NCI-H187 (cell line): ENCODE results near the gene ARSD.
"Not testable (repeated sequence)": the region's sequence is repeated elsewhere in the genome, so short reads cannot be mapped to it uniquely, and the experiment has no call there.

Source experiments
- DNase-seq, 2 experiments: peaks; one replicate each; lab custom pipeline; 2025; lab: John Stamatoyannopoulos, UW

Gene ARSD

DNA sequence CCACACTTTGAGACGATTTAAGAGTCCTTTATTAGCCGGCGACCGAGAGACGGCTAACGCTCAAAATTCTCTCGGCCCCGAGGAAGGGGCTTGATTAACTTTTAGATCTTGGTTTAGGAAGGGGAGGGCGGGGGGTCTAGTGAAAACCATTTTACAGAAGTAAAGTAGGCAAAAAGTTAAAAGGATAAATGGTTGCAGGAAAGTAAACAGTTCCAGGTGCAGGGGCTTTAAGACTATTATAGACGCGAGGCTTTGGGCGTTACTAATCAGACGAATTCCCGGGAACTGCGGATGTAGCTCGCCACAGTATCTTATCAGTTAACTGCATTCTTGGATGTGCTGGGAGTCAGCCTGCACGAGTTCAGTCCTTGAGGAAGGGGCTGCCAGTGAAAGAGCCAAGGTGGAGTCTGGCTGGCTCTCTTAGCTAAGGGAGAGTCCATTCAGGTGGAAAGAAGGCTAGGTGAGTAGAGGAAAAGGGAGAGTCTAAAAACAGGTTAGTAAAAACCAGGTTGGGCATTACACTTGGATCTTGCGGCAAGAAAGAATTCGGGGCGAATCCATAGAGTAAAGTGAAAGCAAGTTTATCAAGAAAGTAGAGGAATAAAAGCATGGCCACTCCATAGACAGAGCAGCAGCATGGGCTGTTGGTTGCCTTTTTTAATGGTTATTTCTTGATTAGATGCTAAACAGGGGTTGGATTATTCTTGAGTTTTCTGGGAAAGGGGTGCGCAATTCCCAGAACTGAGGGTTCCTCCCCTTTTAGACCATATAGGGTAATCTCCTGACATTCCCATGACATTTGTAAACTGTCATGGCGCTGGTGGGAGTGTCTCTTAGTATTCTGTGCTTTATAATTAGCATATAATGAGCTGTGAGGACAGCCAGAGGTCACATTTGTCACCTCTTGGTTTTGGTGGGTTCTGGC, 38.3 kb downstream of the ARSD start:
- DNase-seq, result not testable (repeated sequence)

DNA sequence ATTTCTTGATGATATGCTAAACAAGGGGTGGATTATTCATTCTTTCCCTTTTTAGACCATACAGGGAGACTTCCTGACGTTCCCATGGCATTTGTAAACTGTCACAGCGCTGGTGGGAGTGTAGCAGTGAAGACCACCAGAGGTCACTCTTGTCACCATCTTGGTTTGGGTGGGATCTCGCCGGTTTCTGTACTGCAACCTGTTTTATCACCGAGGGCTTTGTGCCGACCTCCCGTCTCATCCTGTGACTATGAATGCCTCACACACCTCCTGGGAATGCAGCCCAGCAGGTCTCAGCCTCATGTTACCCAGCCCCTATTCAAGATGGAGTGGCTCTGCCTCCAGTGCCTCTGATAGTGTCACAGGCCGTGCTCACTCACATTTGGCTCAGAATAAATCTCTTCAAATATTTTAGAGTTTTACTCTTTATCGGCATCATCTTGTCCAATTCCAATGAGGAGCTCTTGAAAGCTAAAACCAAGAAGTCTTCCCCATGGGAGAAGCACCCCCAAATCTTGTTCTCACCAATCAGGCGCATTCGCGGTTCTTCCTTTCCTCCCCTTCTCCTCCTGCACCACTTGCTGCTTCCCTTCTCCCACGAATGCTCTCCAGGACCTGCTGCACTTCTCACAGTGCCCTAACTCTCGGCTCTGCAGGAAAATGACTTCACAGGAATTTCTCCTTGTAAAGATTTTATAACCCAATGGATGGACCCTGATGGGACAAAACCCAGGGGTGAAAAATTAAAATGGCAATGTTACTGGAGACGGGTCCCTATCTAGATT, 39.2 kb downstream of the ARSD start:
- not testable (repeated sequence) for DNase-seq

DNA sequence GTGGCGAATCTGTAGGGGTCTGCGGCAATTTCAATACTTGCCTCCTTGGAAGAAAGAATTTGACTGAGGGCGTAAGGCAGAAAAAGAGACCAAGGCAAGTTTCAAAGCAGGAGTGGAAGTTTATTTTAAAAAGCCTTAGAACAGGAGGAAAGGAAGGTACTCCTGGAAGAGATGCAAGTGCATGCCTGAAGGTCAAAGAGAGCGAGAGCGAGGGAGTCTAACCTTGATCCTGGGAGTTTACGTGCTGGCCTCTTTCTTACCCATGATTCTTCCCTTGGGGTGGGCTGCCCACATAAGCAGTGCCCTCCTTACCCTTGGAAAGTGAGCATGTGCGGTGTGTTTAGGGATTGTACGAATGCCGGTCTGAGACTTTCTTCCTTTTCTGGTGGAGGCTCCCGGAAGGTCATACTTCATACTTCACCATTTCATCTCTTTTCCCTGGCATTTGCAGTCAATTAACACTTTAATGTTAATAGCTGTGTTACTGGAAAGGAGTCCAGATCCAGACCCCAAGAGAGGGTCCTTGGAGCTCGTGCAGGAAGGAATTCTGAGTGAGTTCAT, 40.0 kb downstream of the ARSD start:
- DNase-seq, result no peak

DNA sequence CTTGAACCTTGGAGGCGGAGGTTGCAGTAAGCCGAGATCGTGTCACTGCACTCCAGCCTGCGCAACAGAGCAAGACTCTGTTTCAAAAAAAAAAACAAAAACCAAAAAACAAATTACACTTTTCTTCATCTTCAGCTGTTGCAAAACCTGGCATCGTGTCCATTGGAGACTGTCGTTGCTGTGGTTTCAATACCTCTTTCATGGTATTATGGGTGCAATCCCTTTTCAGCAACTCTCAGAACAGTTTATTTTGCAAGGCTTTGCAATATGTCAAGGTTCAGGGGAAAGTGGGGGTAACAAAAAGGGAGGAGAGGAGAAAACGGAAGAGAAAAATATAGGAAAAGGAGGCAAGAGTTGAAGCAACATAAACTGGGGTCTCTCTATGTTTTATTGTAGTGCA, 40.8 kb downstream of the ARSD start:
- DNase-seq, result no peak

DNA sequence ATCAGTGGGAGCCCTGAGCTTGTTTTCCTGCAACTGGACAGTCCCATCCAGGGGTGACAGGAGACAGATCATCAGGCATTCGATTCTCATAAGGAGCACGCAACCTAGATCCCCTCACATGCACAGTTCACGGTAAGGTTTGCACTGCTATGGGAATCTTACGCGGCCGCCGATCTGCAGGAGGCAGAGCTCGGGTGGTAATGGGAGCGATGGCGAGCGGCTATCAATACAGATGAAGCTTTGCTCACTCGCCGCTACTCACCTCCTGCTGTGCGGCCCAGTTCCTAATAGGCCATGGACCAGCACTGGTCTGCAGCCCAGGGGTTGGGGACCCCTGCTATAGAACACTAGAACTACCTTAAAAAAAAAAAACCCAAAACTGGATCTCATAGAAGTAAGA, 45.4 kb downstream of the ARSD start:
- no peak for DNase-seq

DNA sequence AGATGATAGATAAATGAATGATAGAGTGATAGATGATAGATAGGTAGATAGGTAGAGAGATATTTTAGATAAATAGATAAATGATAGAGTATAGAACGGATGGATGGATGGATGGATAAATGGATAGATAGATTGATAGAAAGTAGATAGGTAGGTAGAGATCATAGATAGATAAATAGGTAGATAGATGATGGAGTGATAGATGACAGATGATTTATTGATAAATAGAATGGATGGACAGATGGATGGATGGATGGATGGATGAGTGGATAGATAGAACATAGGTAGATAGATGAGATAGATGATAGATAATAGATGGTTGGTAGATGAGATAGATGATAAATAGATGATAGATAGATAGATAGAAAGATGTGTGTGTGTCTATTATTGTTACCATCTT, 49.5 kb downstream of the ARSD start:
- DNase-seq, result no peak

DNA sequence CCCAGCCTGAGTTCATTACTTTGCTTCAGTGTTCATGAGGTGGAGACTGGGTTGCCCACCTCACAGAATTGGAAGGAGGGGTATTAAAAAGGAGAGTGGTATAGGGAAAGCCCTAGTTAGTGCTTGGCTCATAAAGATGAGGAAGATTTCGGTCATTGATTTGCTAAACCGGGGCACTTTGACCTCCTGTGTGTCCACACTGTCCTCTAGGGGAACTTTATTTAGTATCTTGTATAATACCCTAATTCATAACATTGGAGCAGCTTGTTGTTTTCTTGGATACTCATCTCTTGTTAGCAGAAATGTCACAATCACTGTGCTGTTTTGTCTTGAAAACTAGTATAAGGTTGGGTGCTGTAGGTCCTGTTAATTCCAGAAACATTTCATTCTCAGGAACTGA, 50.6 kb downstream of the ARSD start:
- no peak for DNase-seq

DNA sequence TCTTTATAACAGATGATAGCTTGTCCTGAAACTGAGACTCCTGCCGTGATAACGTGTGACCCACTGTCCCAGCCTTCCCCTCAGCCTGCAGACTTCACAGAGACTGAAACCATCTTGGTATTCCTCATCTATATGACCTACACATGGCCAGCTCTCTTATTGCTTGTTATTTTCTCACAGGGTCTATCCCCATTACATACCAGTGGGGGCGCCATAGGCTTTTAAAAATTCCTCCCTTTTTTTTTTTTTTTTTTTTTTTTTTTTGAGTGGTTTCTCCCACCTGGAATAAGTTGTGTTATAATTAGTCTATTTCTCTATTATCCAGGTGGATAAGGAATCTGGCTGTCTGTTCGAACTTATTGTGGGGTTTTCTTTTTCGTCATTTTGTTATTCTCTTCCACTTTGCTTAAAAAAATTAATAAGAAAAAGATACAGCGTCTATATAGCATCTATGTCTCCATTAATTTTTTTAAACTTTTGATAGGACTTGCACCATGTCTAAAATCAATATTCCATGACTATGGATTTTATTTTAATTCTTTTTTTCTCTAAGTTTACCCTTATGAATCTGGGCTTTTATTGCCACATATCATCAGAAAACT, 53.2 kb downstream of the ARSD start:
- DNase-seq, result no peak

DNA sequence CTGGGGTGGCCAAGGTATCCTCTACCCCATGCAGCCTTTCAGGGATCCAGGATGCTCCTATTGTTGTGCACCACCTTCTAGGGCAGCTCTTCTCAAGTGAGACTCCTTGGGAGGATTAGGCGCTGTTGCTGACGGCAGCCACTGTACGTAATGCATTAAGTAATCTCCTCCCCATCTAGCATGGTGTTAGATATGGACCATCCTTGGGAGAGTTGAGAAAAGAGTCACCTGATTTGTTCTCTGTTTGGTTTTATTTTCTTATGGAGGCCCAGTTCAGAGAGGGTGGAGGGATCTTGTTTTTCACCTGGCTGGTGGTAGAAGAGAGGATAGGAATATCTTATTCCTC, 54.0 kb downstream of the ARSD start:
- no peak for DNase-seq

DNA sequence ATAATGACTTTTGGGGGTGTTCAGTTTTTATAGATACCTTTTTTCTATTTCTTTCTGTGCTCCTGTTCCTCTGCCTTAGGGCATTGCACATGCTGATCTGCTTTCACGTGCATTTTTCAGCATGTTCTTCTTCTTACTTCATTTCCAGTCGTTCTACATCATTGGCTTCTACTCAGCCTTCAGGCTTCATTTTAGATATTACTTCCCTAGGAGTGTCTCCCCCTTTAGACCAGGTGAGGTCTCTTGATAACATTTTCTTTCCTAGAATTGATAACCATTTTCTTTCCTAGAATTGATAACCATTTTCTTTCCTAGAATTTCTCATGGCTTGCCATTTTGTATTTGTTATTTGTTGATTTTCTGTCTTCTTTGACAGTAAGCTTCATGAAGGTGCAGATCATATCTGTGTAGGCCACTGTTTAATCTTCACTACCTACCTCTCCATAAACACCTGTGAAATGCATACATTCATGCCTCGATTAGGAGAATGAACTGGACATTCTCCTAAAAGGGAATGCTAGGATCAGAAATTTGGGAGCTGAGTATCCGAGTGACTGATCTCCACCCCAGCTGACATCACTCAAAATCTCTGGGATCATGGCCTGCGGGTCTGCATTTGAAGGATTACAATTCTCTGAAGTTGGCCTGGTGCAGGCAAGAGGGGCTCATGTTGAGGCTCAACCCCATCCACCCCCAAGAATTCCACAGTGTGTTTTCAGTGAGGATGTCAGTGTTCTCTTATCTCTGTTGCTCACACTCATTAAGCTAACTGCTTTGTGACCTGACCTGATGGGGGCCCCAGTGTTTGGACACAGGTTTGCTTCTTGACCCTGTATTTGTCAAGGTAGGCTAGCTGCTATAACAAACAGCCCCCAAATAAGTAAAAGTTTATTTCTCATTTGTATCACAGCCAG, 54.7 kb downstream of the ARSD start:
- no peak for DNase-seq

DNA sequence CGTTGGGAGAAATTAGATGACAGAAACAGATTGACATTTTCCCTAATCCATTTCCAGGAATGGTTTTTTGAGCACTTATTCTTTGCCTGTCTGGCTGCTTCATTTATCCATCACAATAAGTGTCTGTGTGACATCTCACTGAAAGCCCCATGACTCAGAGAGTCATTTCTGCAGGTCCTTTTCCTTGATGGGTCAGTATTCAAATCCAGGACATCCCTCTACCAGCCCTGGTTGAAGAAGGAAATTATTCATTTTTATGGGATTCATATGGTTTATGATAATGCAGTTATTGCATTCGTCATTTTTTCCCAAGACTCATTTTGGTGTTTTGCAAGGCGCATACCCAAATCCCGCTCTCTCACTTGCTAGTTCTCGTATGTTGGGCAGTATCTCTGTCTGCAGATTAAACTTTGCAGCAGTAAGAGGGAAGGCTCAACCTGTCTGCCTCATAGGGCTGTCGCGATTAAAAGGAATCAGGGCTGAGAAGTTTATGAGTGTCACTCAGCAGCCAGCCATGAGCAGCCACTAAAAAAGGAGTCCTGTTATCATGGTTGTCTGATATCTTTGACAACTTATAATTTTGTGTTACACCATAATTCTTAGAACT, 56.4 kb downstream of the ARSD start:
- no peak for DNase-seq

DNA sequence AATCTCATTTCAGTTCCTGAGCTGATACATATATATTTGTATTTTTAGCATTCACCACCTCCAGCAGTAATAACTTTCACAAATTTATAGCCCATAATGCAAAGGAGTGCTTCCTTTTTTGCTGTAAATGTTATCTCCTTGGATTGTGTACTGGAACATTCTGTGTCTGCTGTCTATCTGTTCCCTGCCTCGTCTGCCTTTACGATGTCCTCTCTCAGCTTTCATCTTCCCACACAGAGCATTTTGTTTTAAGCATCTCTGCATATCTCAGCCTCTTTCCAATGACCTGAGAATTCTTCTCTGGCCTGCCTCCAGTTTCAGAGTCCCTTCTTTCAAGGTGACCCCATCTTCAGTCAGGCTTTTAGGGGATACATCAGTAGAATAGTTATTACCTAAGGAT, 57.3 kb downstream of the ARSD start:
- DNase-seq, result no peak

DNA sequence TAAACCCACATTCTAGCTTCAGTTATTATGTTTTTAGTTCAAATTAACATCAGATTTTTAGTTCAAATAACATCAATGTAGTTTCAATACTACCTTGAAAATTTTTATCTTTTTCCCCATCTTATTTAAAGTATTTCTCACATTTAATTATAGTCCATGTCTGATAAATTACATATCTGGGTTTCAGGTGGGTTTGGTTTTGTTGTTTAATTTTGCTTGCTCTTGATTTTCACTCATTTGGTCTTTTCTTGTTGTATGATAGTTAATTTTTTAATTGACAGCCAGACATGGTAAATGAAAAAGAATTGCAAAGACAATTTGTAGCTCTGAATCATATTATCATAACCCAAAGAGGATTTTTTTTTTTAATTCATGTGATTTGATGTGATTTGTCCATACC, 58.5 kb downstream of the ARSD start:
- no peak for DNase-seq

DNA sequence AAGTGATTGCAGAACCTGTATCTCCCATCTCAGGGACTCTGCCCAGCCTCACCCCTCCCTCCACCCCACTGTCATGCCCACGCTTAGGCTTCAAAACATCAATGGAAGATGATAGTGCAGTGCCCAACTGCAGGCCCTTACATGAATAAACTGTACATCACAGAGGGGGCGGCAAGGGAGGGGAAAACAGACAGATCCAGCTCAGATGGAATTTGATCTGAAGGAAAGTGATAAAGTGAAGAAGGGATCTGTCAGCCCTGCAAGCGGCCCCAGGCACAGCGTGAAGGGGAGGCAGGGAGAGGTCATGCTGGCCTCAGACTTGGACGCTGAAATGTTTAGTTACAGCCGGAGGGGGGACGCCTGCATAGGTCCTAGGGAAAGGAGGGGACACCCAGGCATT, 61.9 kb downstream of the ARSD start:
- no peak for DNase-seq

DNA sequence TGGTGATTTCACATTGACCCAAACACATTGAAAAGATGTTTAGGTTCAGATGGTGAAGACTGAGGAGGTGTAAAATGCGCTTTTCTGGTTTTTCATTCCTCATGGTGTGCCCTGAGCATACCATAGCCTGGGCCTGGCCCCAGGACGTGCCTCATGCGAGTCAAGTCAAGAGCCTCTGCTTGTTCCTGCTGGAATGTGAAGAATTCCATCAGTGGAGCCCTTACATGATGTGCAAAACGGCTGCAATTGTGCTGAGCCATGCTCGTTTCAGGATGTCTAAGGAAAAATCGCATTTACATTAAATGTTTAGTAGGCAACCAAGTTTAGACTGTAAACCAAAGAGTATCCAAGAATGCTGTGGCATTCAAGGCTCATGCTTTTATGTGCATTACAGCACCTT, 65.5 kb downstream of the ARSD start:
- DNase-seq, result no peak

DNA sequence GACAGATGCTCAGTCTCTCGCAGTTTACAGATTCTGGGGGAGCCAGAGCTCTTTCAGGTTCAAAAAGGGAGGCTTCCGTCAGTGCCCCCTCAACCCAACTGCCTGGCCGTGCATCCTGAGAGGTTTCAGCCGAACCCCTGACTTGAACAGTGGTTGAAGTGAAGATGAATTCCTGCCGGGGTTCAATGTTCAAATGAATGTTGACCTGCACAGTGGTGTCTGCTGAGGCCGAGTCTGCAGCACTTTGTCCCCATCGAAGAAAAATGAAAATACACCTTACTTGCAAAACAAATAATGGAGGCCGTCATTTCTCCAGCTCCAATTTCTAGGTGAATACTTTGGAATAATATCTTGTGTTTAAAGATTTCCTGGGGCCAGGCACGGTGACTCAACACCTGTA, 66.7 kb downstream of the ARSD start:
- DNase-seq, result no peak

DNA sequence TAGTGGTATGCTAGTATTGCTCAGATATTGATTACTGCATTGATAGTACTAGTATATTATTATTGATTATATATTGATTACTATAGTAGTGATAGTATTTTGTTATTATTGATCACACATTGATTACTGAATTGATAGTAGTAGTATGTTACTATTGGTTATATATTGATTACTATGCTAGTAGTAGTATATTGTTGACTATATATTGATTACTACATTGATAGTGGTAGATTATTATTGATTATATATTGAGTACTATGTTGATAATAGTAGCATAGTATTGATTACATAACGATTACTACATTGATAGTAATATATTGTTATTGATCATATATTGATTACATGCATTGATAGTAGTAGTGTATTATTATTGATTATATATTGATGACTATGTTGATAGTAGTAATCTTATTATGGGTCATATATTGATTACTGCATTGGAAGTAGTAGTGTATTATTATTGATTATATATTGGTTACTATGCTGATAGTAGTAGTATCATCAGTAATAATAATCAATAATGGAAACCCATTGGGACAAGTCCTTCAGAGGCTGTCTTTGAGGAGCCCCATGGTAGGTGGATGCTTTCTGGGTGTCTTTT, 69.8 kb downstream of the ARSD start:
- no peak for DNase-seq

DNA sequence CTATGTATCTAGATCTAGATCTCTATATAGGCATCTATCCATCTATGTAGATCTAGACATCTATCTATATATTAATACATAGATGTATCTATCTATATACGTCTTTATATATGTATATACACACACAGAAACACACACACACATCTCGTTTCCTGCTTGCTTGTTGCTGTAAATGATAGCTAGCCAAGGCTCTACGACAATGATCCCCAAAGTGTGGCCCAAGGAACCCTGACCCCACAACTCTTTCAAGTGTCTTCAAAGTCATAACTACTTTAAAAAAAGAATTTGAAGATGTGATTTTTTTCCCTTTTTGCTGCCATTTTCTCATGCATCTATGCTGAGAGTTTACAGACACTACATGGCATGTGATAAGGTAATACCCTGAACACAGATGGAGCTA, 71.6 kb downstream of the ARSD start:
- no peak for DNase-seq

DNA sequence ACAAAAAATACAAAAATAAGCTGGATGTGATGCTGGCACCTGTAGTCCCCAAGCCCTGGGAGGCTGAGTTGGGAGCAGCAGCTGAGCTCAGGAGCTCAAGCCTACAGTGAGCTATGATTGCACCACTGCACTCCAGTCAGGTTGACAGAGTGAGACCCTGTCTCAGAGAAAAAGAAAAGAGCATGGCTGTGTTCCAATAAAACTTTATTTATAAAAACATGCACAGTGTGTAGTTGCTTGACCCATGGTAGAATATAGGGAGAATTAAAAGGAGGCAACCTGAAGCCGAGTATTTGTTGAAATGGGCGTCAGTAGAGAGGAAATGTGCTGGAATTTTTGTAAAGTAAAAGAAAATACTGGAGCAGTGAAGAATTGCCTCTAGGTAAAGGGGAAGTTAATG, 73.4 kb downstream of the ARSD start:
- DNase-seq, result no peak

DNA sequence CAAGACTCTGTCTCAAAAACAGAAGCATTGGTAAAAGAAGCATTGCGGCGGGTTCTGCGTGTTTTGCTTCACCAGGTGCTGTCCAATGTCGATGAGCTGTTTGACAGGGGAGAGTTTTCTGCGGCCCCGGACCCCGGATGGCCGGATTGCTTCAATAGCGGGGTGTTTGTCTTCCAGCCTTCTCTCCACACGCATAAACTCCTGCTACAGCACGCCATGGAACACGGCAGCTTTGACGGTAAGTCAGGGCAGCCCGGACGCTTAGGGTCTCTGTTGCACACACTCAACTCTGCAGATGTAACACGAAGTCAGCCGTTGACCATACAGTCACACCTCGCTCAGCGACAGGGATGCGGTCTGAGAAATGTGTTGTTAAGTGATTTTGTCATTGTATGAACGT, 74.2 kb downstream of the ARSD start:
- DNase-seq, result no peak
